ENCODE data around the gene ZDHHC14. TPM values are rescaled to one million over a fixed set of nuclear protein-coding genes. Genes with fewer than 3 reads are reported as not detected.
"Not testable (repeated sequence)": the region's sequence is repeated elsewhere in the genome, so short reads cannot be mapped to it uniquely, and the experiment has no call there.

Gene ZDHHC14
- total RNA-seq, 1 experiment from 2014 or later: 3.2 TPM

DNA sequence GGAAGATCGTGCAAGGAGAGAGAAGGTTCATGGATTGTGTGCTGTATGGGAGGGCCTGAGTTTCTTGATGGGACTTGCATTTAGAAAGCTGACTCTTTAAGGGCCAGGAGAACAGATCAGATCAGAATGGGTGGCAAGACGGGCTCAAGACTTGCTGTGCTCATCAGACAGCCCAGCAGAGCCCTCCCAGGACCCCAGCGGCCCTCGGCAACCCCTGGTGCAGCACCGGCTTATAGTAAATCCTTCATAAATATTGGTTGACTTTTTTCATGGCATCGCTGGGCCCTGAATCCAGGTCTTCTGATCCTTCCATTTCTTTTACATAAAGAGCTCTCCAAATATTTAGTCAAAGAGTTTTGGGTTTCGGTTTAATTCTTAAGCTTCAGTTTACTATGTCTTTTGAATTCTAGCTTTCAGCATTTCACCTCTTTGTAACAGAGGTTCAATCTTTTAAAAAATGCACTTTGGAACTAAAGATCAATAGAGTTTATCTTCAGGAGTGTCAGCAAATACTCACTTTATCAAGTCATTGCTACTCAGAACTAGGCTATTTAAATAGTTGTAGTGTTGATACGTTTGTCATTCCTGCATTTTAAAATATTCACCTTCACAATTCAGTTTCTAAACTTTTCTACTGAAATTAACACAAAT is 205.6 kb downstream of the ZDHHC14 start:
- H3K27me3 Mint-ChIP-seq (ENCODE audit: insufficient read depth, unreplicated experiment): no peaks in the 10 kb centered on the region
- ChIA-PET CTCF (interaction anchor here (0.7 kb wide), 1 partner anchor 264 kb away, joined by 3 read pairs; no protein-coding TSS in a partner anchor), POLR2A (interaction anchor here (0.6 kb wide), 1 partner anchor 80 kb away, joined by 3 read pairs; no protein-coding TSS in a partner anchor)
- H3K4me3 Mint-ChIP-seq (ENCODE audit: unreplicated experiment): no peak overlapping the region
- no peak overlapping the region for H3K27ac Mint-ChIP-seq (ENCODE audit: low read depth, unreplicated experiment)
- no peak for DNase-seq (ENCODE audit: unreplicated experiment)
- TF ChIP-seq, protein P1, sequence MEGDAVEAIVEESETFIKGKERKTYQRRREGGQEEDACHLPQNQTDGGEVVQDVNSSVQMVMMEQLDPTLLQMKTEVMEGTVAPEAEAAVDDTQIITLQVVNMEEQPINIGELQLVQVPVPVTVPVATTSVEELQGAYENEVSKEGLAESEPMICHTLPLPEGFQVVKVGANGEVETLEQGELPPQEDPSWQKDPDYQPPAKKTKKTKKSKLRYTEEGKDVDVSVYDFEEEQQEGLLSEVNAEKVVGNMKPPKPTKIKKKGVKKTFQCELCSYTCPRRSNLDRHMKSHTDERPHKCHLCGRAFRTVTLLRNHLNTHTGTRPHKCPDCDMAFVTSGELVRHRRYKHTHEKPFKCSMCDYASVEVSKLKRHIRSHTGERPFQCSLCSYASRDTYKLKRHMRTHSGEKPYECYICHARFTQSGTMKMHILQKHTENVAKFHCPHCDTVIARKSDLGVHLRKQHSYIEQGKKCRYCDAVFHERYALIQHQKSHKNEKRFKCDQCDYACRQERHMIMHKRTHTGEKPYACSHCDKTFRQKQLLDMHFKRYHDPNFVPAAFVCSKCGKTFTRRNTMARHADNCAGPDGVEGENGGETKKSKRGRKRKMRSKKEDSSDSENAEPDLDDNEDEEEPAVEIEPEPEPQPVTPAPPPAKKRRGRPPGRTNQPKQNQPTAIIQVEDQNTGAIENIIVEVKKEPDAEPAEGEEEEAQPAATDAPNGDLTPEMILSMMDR (IDR thresholded peaks at IDR 0.05; ENCODE audit: unreplicated experiment): no peak
- peaks cover 23% of the 10 kb centered on the region for H3K9me3 Mint-ChIP-seq (ENCODE audit: unreplicated experiment)
- H3K4me1 Mint-ChIP-seq (ENCODE audit: insufficient read depth, unreplicated experiment): no peaks in the 10 kb centered on the region
- no TSS peak for BruUV-seq (replicated peaks)
- H3K36me3 Mint-ChIP-seq (ENCODE audit: insufficient read depth, unreplicated experiment): peaks cover 3% of the 10 kb centered on the region
- intact Hi-C loops (cut with micrococcal nuclease): no loop called here

DNA sequence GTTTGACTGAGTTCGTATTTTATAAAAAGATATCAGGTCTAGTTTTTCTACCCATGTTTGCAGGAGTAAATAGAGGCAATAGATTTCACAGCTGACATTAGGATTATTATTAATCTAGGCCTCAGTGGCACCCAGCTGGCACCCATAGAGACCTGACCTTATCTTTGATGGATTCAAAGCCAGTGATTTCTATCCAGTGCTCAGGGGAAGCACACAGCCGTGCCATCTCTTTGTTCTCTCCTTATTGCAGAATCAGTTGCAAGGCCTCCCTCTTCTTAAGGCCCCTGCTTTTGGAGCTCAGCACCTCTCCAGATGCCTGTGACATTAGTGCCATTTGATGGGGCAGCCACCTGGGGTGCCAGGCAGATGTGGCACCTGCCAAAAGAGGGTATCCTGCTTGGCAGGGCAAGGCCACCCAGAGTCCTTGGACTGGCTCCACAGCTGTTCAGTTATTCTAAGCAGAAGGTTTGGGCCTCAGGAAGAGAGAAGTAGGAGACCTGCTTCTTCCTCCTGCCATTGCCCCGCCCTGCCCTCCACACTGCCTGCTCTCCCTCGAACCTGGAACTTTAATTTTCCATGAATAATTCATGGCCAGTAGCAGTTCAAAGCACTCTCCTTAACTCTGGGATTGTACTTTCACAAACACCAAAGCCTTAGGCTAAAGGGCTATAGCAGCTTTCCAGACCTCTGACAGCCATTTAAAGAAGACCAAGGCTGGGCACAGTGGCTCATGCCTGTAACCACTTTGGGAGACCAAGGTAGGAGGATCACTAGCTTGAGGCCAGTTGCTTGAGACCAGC is 206.3 kb downstream of the ZDHHC14 start:
- ChIA-PET POLR2A (interaction anchor here (0.6 kb wide), 1 partner anchor 80 kb away, joined by 3 read pairs; no protein-coding TSS in a partner anchor), CTCF (interaction anchor here (0.7 to 1.0 kb wide), 2 partner anchors 79 to 265 kb away, joined by 3 to 4 read pairs; no protein-coding TSS in a partner anchor)
- intact Hi-C loops (cut with micrococcal nuclease): no loop called here
- no peak for DNase-seq (ENCODE audit: unreplicated experiment)
- Mint-ChIP-seq H3K36me3 (ENCODE audit: insufficient read depth, unreplicated experiment) (no peaks in the 10 kb centered on the region), H3K4me1 (ENCODE audit: insufficient read depth, unreplicated experiment) (no peaks in the 10 kb centered on the region), H3K27ac (ENCODE audit: low read depth, unreplicated experiment) (no peak overlapping the region), H3K4me3 (ENCODE audit: unreplicated experiment) (no peak overlapping the region), H3K9me3 (ENCODE audit: unreplicated experiment) (peaks cover 25% of the 10 kb centered on the region), H3K27me3 (ENCODE audit: insufficient read depth, unreplicated experiment) (no peaks in the 10 kb centered on the region)
- no TSS peak for BruUV-seq (replicated peaks)
- TF ChIP-seq, protein P1 (IDR thresholded peaks at IDR 0.05; ENCODE audit: unreplicated experiment): no peak

DNA sequence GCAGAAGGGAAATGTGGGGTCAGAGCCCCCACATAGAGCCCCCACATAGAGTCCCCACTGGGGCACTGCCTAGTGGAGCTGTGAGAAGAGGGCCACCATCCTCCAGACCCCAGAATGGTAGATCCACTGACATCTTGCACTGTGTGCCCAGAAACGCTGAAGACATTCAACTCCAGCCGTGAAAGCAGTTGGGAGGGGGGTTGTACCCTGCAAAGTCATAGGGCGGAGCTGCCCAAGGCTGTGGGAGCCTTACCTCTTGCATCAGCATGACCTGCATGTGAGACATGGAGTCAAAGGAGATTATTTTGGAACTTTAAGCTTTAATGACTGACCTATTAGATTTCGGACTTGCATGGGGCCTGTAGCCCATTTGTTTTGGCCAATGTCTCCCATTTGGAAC is 209.7 kb downstream of the ZDHHC14 start:
- H3K9me3 Mint-ChIP-seq (ENCODE audit: unreplicated experiment): peaks cover 25% of the 10 kb centered on the region
- DNase-seq (ENCODE audit: unreplicated experiment); BruUV-seq (replicated peaks); H3K4me3 Mint-ChIP-seq (ENCODE audit: unreplicated experiment); H3K4me1 Mint-ChIP-seq (ENCODE audit: insufficient read depth, unreplicated experiment); intact Hi-C loops (cut with micrococcal nuclease); H3K27me3 Mint-ChIP-seq (ENCODE audit: insufficient read depth, unreplicated experiment); POLR2A ChIA-PET; H3K36me3 Mint-ChIP-seq (ENCODE audit: insufficient read depth, unreplicated experiment); H3K27ac Mint-ChIP-seq (ENCODE audit: low read depth, unreplicated experiment): not testable (repeated sequence)
- CTCF ChIA-PET: interaction anchor here (0.9 kb wide), 1 partner anchor 10 kb away, joined by 3 read pairs; no protein-coding TSS in a partner anchor

DNA sequence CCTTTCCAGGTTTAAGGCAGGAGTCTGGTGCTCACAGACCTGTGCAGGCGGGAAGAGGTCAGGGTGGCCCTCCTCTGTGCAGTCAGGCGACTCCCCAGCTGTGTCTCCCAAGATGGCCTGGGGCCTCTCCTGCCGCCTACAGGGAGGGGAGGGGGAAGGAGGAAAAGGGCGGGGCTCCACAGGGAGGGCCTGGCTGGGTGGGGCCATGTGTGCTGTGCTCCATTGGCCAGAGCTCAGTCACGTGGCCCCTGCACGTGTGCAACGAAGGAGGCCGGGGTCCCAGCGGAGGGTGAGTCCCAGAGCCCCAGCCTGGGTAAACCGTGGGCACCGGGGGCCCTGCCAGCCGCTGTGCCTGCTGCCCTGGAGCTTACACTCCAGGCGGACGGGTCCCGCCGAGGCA is 211.6 kb downstream of the ZDHHC14 start:
- intact Hi-C loops (cut with micrococcal nuclease): no loop called here
- Mint-ChIP-seq H3K27me3 (ENCODE audit: insufficient read depth, unreplicated experiment) (no peaks in the 10 kb centered on the region), H3K4me3 (ENCODE audit: unreplicated experiment) (no peak overlapping the region)

More for the DNA sequence above, 211.6 kb downstream of the ZDHHC14 start:
- no peak overlapping the region for H3K27ac Mint-ChIP-seq (ENCODE audit: low read depth, unreplicated experiment)
- DNase-seq (ENCODE audit: unreplicated experiment): no peak
- ChIA-PET POLR2A (no interaction called here), CTCF (no interaction called here)
- TF ChIP-seq, protein P1 (IDR thresholded peaks at IDR 0.05; ENCODE audit: unreplicated experiment): no peak
- no TSS peak for BruUV-seq (replicated peaks)
- no peaks in the 10 kb centered on the region for H3K4me1 Mint-ChIP-seq (ENCODE audit: insufficient read depth, unreplicated experiment)
- peaks cover 25% of the 10 kb centered on the region for H3K9me3 Mint-ChIP-seq (ENCODE audit: unreplicated experiment)
- H3K36me3 Mint-ChIP-seq (ENCODE audit: insufficient read depth, unreplicated experiment): no peaks in the 10 kb centered on the region

Data from MCF 10A (cell line).